ENCODE data around the gene RENBP. TPM values are rescaled to one million over a fixed set of nuclear protein-coding genes. Genes with fewer than 3 reads are reported as not detected.

The RENBP gene
- total RNA-seq, 2 experiments from 2014 or later = 14.3 to 15.8 TPM

- ATAC-seq = peak; percentile 46
- Mint-ChIP-seq H3K27ac (peak overlapping the region; percentile 83), H3K4me1 (ENCODE audit: low read depth) (peaks cover 21% of the 10 kb centered on the region), H3K9me3 (no peaks in the 10 kb centered on the region), H3K36me3 (ENCODE audit: low read depth) (no peaks in the 10 kb centered on the region), H3K27me3 (no peaks in the 10 kb centered on the region), H3K4me3 (peak overlapping the region; percentile 42)
- intact Hi-C loops (cut with micrococcal nuclease) = no loop called here
- ChIA-PET CTCF (interaction anchor here (1.1 to 1.2 kb wide), 2 partner anchors 9 to 23 kb away, joined by 3 to 4 read pairs; no protein-coding TSS in a partner anchor), POLR2A (interaction anchor here (1.1 to 1.4 kb wide), 3 partner anchors 16 to 21 kb away, joined by 3 to 8 read pairs (median 4); partner anchors contain the start of gene HCFC1)
- TF ChIP-seq, protein P1, sequence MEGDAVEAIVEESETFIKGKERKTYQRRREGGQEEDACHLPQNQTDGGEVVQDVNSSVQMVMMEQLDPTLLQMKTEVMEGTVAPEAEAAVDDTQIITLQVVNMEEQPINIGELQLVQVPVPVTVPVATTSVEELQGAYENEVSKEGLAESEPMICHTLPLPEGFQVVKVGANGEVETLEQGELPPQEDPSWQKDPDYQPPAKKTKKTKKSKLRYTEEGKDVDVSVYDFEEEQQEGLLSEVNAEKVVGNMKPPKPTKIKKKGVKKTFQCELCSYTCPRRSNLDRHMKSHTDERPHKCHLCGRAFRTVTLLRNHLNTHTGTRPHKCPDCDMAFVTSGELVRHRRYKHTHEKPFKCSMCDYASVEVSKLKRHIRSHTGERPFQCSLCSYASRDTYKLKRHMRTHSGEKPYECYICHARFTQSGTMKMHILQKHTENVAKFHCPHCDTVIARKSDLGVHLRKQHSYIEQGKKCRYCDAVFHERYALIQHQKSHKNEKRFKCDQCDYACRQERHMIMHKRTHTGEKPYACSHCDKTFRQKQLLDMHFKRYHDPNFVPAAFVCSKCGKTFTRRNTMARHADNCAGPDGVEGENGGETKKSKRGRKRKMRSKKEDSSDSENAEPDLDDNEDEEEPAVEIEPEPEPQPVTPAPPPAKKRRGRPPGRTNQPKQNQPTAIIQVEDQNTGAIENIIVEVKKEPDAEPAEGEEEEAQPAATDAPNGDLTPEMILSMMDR (IDR thresholded peaks at IDR 0.05) = no peak
- DNase-seq = peak; percentile 65
Measured at GRCh38 chrX:153989973-153990655, 45.7 kb upstream of the RENBP start.

DNA sequence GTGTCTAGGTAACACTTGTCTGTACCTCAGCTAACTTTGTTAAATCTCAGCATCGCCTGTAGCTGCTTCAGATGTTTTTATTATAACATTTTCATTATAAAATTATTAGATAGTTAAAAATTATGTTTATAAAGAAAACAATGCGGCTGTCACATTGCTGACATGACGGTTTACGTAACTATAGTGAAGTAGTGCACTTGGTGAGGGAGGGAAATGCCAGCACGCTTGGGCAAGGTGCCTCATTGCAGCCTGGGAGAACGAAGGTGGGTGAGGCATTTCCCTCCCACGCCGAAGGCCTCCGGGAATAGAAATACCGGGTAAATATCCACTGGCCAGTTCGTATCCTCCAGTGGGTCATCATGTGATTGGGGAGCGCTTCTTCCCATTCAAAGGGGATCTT, 44.0 kb upstream of the RENBP start:
- Mint-ChIP-seq H3K36me3 (ENCODE audit: low read depth) (peaks cover 2% of the 10 kb centered on the region), H3K4me1 (ENCODE audit: low read depth) (peaks cover 33% of the 10 kb centered on the region), H3K27me3 (no peaks in the 10 kb centered on the region), H3K4me3 (no peak overlapping the region), H3K27ac (peak overlapping the region; percentile 46), H3K9me3 (no peaks in the 10 kb centered on the region)
- CTCF ChIA-PET = no interaction called here
- intact Hi-C loops (cut with micrococcal nuclease) = no loop called here
- ATAC-seq = no peak
- POLR2A ChIA-PET = interaction anchor here (1.6 kb wide), 1 partner anchor 16 kb away, joined by 3 read pairs; the partner anchor contains the start of gene TMEM187
- DNase-seq = no peak
- TF ChIP-seq, protein P1 (IDR thresholded peaks at IDR 0.05) = no peak

DNA sequence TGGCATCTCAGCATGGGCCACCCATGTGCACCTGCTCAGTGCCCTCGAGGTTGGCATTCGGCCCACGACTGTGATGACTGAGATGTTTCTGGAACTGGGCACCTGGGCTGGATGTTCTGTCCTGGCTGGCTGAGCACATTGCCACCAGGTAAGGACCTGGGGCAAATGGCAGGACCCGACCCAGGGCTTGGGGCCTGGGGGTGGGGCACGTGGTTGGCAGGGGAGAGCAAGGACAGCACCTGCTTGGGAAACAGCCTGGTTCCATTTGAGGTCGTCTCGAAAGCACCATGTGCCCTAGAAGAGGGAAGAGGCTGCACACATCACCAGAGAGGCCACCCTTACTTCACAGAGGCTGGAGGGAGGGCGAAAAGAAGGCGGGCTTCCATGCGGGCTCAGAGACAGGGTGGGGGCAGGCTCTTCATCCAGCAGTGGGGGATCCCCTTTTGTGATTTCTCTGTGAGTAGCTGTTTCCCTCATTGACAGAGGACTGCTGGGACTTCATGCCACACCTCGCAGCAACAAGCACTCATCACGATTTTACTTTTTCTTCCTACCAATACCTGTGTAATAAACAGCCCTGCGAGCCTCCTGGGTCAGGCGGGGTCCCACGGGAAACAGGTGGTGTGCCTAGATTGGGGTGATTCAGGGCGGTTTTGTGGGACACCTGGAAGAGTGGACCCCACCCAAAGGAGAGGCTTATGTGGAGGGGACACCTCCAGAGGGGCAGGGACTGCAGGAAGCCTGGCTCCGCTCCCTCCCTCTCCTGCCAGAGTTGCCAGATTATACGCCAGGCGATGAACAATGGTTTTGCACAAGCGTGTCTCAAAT, 40.1 kb upstream of the RENBP start:
- POLR2A ChIA-PET = interaction anchor here (0.6 to 3.6 kb wide), 6 partner anchors 12 to 1082 kb away, joined by 3 to 23 read pairs (median 4); partner anchors contain the start of genes ARHGAP4, HCFC1 and TMEM187
- no peaks in the 10 kb centered on the region for H3K9me3 Mint-ChIP-seq
- DNase-seq = peak; percentile 82
- H3K4me3 Mint-ChIP-seq = peak overlapping the region; percentile 82
- peaks cover 50% of the 10 kb centered on the region for H3K4me1 Mint-ChIP-seq (ENCODE audit: low read depth)
- intact Hi-C loops (cut with micrococcal nuclease) = no loop called here
- peak; percentile 70 for ATAC-seq
- TF ChIP-seq, protein P1 (IDR thresholded peaks at IDR 0.05) = no peak
- no peaks in the 10 kb centered on the region for H3K27me3 Mint-ChIP-seq
- peak overlapping the region; percentile 99 for H3K27ac Mint-ChIP-seq
- H3K36me3 Mint-ChIP-seq (ENCODE audit: low read depth) = peaks cover 11% of the 10 kb centered on the region
- CTCF ChIA-PET = no interaction called here

DNA sequence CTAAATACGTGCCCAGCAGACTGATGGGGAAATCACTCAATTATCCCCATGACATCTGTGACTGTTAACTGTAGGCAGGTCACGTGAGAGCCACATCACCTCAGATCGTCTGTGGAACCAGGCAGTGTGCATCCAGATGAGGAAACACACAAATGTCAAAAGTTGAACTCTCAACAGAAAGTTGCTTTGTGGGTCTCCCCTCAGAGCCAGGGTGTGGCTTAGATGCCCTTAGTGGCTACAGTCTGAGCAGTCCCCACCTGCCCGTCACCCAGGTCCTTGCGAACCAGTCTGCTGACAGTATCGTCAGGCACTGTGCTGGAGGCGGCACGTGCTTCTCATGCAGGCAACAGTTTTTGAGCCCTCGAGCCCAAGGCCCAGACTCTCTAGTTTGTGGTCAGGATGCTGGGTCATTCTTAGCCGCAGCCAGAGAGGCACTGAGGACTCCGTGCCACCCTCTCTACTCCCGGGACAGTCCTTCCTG, 38.9 kb upstream of the RENBP start:
- ATAC-seq (peak; percentile 7), DNase-seq (peak; percentile 55)
- intact Hi-C loops (cut with micrococcal nuclease) = no loop called here
- H3K4me1 Mint-ChIP-seq (ENCODE audit: low read depth) = peaks cover 45% of the 10 kb centered on the region
- no peaks in the 10 kb centered on the region for H3K9me3 Mint-ChIP-seq
- TF ChIP-seq, protein P1 (IDR thresholded peaks at IDR 0.05) = no peak
- POLR2A ChIA-PET = interaction anchor here (3.6 to 3.9 kb wide), 2 partner anchors 11 to 12 kb away, joined by 23 to 38 read pairs; partner anchors contain the start of genes HCFC1 and TMEM187
- peaks cover 11% of the 10 kb centered on the region for H3K36me3 Mint-ChIP-seq (ENCODE audit: low read depth)
- peak overlapping the region; percentile 90 for H3K27ac Mint-ChIP-seq
- no peak overlapping the region for H3K4me3 Mint-ChIP-seq
- no peaks in the 10 kb centered on the region for H3K27me3 Mint-ChIP-seq
- CTCF ChIA-PET = no interaction called here
